BE2C (cell line): ENCODE results near the gene USP37.

Source experiments
- DNase-seq: peaks from one replicate; pipeline ENCODE4 v3.0.0-alpha.2; 2020
- H3K27me3 ChIP-seq: fragments of 250-450 bp; sonication (Bioruptor Pico); 2 replicates; pipeline ENCODE4 v1.5.1; 2020; ENCODE audit warnings: mild to moderate bottlenecking
- H3K36me3 ChIP-seq: fragments of 250-450 bp; sonication (Bioruptor Pico); 2 replicates; pipeline ENCODE4 v1.5.1; 2020; ENCODE audit warnings: mild to moderate bottlenecking
- H3K4me1 ChIP-seq: fragments of 250-450 bp; sonication (Bioruptor Pico); 2 replicates; pipeline ENCODE4 v1.5.1; 2020
- H3K4me3 ChIP-seq: 2 replicates; pipeline ENCODE4 v1.5.1; 2011; ENCODE audit warnings: low read depth, low read length
- H3K9me3 ChIP-seq: fragments of 250-450 bp; sonication (Bioruptor Pico); 2 replicates; pipeline ENCODE4 v1.5.1; 2020
- TF ChIP-seq, protein P1 (sequence below): IDR thresholded peaks from 2 replicates; pipeline ENCODE4 v1.5.1; 2012; ENCODE audit warnings: mild to moderate bottlenecking, low read depth, low read length

The USP37 gene

DNA sequence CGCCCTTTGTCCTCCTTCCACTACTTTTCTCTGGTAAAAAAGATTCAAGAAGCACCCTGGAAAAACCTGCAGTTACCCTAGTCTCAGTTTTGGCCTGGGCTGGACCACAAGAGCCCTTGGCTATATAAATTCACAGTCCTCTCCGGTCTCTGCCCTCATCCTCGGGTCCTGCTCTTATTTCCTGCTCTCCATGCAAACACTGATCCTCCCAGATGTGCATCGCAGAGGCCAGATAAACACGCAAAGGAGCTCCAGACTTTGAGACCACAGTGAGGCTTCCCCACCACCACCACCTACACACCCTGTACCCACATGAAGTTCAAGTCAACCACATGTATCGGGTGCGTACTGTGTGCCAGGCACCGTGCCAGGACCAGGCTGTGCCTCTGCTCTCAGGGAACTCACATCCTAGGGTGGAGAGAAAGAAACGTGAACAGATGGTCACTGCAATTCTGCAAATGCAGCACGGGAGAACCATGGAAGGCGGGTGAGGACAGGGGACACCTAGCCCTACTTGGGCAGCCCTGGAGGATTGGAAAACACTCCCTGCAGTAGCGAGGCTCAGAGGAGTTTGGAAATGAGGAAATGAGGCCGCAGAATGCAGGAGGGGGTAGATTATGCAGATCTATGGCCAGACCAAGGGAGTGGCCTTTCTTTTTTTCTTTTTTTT is 161.1 kb downstream of the USP37 start:
- DNase-seq: no peak
- Histone ChIP-seq H3K9me3 (no peaks in the 10 kb centered on the region), H3K4me3 (peak overlapping the region; percentile 67), H3K4me1 (peaks cover 2% of the 10 kb centered on the region; the same call in 1 of the 2 replicates), H3K27me3 (no peaks in the 10 kb centered on the region; the same call in 1 of the 2 replicates), H3K36me3 (peaks cover 19% of the 10 kb centered on the region)
- TF ChIP-seq, protein P1, sequence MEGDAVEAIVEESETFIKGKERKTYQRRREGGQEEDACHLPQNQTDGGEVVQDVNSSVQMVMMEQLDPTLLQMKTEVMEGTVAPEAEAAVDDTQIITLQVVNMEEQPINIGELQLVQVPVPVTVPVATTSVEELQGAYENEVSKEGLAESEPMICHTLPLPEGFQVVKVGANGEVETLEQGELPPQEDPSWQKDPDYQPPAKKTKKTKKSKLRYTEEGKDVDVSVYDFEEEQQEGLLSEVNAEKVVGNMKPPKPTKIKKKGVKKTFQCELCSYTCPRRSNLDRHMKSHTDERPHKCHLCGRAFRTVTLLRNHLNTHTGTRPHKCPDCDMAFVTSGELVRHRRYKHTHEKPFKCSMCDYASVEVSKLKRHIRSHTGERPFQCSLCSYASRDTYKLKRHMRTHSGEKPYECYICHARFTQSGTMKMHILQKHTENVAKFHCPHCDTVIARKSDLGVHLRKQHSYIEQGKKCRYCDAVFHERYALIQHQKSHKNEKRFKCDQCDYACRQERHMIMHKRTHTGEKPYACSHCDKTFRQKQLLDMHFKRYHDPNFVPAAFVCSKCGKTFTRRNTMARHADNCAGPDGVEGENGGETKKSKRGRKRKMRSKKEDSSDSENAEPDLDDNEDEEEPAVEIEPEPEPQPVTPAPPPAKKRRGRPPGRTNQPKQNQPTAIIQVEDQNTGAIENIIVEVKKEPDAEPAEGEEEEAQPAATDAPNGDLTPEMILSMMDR: no peak

DNA sequence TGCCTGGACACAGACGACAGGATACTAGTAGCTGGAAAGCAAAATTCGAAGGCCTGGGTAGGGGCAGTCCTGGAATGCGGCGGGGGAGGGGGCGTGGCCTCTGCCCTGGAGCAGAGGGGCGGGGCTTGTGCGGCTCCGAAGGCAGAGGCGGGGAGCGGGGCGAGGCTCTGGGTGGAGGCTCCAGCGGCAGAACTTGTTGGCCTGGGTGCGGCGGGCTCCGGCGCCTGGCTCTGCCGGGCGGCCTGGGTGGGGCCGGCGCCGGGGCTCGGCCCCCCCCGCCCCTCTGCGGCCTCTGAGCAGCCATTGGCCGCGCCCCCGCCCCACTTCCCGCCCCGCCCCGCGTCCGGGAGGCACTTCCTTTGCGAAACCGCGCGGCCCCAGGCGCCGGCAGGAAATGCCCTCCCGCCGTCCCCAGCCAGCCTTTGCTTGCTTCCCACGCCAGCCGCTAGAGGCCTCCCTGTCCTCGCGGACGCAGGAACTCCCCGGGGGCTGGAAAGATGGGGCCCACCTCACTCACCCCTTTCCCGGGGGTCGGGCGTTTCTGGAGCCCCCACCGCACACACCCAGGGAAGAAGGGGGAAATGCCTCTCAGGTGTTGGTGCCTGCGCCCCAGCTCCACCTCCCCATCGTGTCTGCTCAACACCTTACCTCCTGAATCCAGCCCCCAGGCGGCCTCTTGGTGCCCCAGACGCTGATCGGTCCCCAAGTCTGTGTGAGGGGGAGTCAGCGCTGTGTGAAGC is 161.8 kb downstream of the USP37 start:
- TF ChIP-seq, protein P1: peak; percentile 76
- peaks cover 2% of the 10 kb centered on the region; the same call in 1 of the 2 replicates for H3K4me1 ChIP-seq
- peaks cover 20% of the 10 kb centered on the region for H3K36me3 ChIP-seq
- H3K9me3 ChIP-seq: no peaks in the 10 kb centered on the region
- H3K27me3 ChIP-seq: no peaks in the 10 kb centered on the region
- DNase-seq: peak; percentile 99
- H3K4me3 ChIP-seq: peak overlapping the region; percentile 67

DNA sequence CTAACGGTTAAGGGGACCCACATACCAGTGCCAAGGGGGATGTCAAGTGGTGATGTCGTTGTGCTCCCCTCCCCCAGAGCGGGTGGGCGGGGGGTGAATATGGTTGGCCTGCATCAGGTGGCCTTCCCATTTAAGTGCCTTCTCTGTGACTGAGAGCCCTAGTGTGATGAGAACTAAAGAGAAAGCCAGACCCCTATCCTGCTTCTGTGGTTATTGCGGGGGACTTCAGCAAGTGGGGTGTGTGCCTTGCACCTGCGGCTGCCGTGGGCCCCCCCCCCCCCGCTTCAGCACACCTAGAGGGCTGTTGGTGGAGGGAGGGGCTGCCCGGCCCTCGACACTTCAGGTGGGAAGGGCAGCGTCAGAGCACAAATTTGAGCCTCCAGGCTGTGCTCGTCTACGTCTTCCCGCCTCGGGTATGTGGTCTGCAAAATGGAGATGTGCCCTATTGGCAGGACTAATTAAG is 162.4 kb downstream of the USP37 start:
- H3K36me3 ChIP-seq: peaks cover 20% of the 10 kb centered on the region
- no peak for DNase-seq
- TF ChIP-seq, protein P1: no peak
- H3K27me3 ChIP-seq: no peaks in the 10 kb centered on the region
- H3K9me3 ChIP-seq: no peaks in the 10 kb centered on the region
- peak overlapping the region; percentile 45 for H3K4me3 ChIP-seq
- peaks cover 2% of the 10 kb centered on the region; the same call in 1 of the 2 replicates for H3K4me1 ChIP-seq

DNA sequence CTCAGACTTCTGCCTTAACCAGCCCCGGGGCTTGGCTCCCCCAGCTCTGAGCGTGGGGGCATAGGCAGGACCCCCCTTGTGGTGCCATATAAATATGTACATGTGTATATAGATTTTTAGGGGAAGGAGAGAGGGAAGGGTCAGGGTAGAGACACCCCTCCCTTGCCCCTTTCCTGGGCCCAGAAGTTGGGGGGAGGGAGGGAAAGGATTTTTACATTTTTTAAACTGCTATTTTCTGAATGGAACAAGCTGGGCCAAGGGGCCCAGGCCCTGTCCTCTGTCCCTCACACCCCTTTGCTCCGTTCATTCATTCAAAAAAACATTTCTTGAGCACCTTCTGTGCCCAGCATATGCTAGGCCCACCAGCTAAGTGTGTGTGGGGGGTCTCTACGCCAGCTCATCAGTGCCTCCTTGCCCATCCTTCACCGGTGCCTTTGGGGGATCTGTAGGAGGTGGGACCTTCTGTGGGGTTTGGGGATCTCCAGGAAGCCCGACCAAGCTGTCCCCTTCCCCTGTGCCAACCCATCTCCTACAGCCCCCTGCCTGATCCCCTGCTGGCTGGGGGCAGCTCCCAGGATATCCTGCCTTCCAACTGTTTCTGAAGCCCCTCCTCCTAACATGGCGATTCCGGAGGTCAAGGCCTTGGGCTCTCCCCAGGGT is 162.9 kb downstream of the USP37 start:
- H3K36me3 ChIP-seq: peaks cover 20% of the 10 kb centered on the region
- no peak for DNase-seq
- TF ChIP-seq, protein P1: no peak
- no peaks in the 10 kb centered on the region for H3K27me3 ChIP-seq
- peak overlapping the region; percentile 45 for H3K4me3 ChIP-seq
- H3K9me3 ChIP-seq: no peaks in the 10 kb centered on the region
- H3K4me1 ChIP-seq: peaks cover 2% of the 10 kb centered on the region; the same call in 1 of the 2 replicates

DNA sequence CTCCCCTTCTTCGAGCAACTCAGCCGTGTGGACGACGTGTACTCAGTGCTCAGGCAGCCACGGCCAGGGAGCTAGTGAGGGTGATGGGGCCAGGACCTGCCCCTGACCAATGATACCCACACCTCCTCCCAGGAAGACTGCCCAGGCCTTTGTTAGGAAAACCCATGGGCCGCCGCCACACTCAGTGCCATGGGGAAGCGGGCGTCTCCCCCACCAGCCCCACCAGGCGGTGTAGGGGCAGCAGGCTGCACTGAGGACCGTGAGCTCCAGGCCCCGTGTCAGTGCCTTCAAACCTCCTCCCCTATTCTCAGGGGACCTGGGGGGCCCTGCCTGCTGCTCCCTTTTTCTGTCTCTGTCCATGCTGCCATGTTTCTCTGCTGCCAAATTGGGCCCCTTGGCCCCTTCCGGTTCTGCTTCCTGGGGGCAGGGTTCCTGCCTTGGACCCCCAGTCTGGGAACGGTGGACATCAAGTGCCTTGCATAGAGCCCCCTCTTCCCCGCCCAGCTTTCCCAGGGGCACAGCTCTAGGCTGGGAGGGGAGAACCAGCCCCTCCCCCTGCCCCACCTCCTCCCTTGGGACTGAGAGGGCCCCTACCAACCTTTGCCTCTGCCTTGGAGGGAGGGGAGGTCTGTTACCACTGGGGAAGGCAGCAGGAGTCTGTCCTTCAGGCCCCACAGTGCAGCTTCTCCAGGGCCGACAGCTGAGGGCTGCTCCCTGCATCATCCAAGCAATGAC is 163.6 kb downstream of the USP37 start:
- Histone ChIP-seq H3K4me1 (peaks cover 2% of the 10 kb centered on the region; the same call in 1 of the 2 replicates), H3K27me3 (no peaks in the 10 kb centered on the region), H3K9me3 (no peaks in the 10 kb centered on the region), H3K36me3 (peaks cover 20% of the 10 kb centered on the region), H3K4me3 (no peak overlapping the region)
- TF ChIP-seq, protein P1: no peak
- DNase-seq: no peak
